PC-3 (cell line): ENCODE measurements around the gene GTSF1L. TPM values are rescaled to one million over a fixed set of nuclear protein-coding genes. Genes with fewer than 3 reads are reported as not detected.

Experiments used
- ATAC-seq: fragments of 200-7000 bp; cut with Tn5 transposase; 2 replicates; pipeline ENCODE4 v1.9.1; 2020; ENCODE audit warnings: mild to moderate bottlenecking, moderate library complexity
- BruUV-seq: library from RNA; stranded (reverse); fragments of 400-500 nt; replicated peaks from 2 replicates; lab custom pipeline; 2021; lab: Mats Ljungman, UMichigan
- CTCF ChIA-PET: fragments of 300-600 bp; sonication (Branson Sonifier 250); formaldehyde crosslinking; loops from one replicate; lab custom pipeline; 2022; ENCODE audit warnings: antibody characterized with exemption; lab: Charles Lee
- POLR2A ChIA-PET: fragments of 300-600 bp; sonication (Branson Sonifier 250); formaldehyde crosslinking; loops from one replicate; lab custom pipeline; 2022; ENCODE audit warnings: antibody characterized with exemption; ENCODE audit not compliant: unreplicated experiment; lab: Charles Lee
- DNase-seq: peaks from one replicate; pipeline ENCODE4 v3.0.0-alpha.2; 2015
- H2AFZ ChIP-seq: fragments of 300-600 bp; sonication (generic); 2 replicates; pipeline ENCODE4 v1.6.0; 2016; ENCODE audit warnings: antibody characterized with exemption, low read length
- H3F3A ChIP-seq: fragments of 300-600 bp; sonication (generic); one replicate; pipeline ENCODE4 v1.6.0; 2017; ENCODE audit warnings: antibody characterized with exemption, low read length, control low read depth, mild to moderate bottlenecking; ENCODE audit not compliant: unreplicated experiment
- H3K27ac ChIP-seq: fragments of 300-600 bp; sonication (generic); 2 replicates; pipeline ENCODE4 v1.5.1; 2016; ENCODE audit warnings: mild to moderate bottlenecking, low read length
- H3K27me3 ChIP-seq: fragments of 300-600 bp; sonication (generic); 2 replicates; pipeline ENCODE4 v1.6.1; 2016; ENCODE audit warnings: low read length, mixed read lengths
- H3K36me3 ChIP-seq: fragments of 300-600 bp; sonication (generic); 2 replicates; pipeline ENCODE4 v1.6.1; 2016; ENCODE audit warnings: low read depth, mixed run types, low read length, mixed read lengths
- H3K4me1 ChIP-seq: fragments of 300-600 bp; sonication (generic); 2 replicates; pipeline ENCODE4 v1.5.1; 2016; ENCODE audit warnings: low read length; ENCODE audit not compliant: insufficient read depth
- H3K4me2 ChIP-seq: fragments of 300-600 bp; sonication (generic); 2 replicates; pipeline ENCODE4 v1.6.0; 2016; ENCODE audit warnings: low read length
- H3K4me3 ChIP-seq: fragments of 300-600 bp; sonication (generic); 2 replicates; pipeline ENCODE4 v1.5.1; 2016; ENCODE audit warnings: mild to moderate bottlenecking, low read length, mixed read lengths
- H3K79me2 ChIP-seq: fragments of 300-600 bp; sonication (generic); 2 replicates; pipeline ENCODE4 v1.6.1; 2017; ENCODE audit warnings: low read length, mixed read lengths
- H3K9ac ChIP-seq: fragments of 300-600 bp; sonication (generic); 2 replicates; pipeline ENCODE4 v1.6.0; 2016; ENCODE audit warnings: mild to moderate bottlenecking, low read length
- H3K9me2 ChIP-seq: fragments of 300-600 bp; sonication (generic); replicated peaks from 2 replicates; pipeline ENCODE4 v1.6.1; 2016; ENCODE audit warnings: mixed run types, low read length, mixed read lengths
- H3K9me3 ChIP-seq: fragments of 300-600 bp; sonication (generic); 2 replicates; pipeline ENCODE4 v1.6.1; 2016; ENCODE audit warnings: low read length, mixed read lengths
- H4K20me1 ChIP-seq: fragments of 300-600 bp; sonication (generic); 2 replicates; pipeline ENCODE4 v1.6.1; 2016; ENCODE audit warnings: low read length, mixed read lengths
- EZH2 ChIP-seq: fragments of 300-600 bp; sonication (generic); IDR thresholded peaks from one replicate; pipeline ENCODE4 v1.6.1; 2017; ENCODE audit warnings: antibody characterized with exemption, mild to moderate bottlenecking, low read length; ENCODE audit not compliant: unreplicated experiment
- EZH2phosphoT487 ChIP-seq: fragments of 300-600 bp; sonication (generic); IDR thresholded peaks from 2 replicates; pipeline ENCODE4 v1.6.1; 2018; ENCODE audit warnings: mild to moderate bottlenecking, antibody characterized with exemption, low read length, borderline replicate concordance
- intact Hi-C: fragments of 100-400 bp; cut with micrococcal nuclease; formaldehyde crosslinking; loops from 2 replicates; pipeline ENCODE4 v1.9.0; 2023
- total RNA-seq: library from RNA; depleted of rRNA; stranded (reverse); fragments of >200 nt; gene quantifications from 2 replicates; pipeline ENCODE4 v1.2.3, GENCODE V29; 2014
- TF ChIP-seq, protein P1 (sequence below): fragments of 300-600 bp; sonication (generic); conservative IDR thresholded peaks from 2 replicates; pipeline ENCODE4 v1.5.1; 2017; ENCODE audit warnings: antibody characterized with exemption, low read depth, mild to moderate bottlenecking, low read length

The GTSF1L gene
- total RNA-seq, 1 experiment from 2014 or later: not detected

DNA sequence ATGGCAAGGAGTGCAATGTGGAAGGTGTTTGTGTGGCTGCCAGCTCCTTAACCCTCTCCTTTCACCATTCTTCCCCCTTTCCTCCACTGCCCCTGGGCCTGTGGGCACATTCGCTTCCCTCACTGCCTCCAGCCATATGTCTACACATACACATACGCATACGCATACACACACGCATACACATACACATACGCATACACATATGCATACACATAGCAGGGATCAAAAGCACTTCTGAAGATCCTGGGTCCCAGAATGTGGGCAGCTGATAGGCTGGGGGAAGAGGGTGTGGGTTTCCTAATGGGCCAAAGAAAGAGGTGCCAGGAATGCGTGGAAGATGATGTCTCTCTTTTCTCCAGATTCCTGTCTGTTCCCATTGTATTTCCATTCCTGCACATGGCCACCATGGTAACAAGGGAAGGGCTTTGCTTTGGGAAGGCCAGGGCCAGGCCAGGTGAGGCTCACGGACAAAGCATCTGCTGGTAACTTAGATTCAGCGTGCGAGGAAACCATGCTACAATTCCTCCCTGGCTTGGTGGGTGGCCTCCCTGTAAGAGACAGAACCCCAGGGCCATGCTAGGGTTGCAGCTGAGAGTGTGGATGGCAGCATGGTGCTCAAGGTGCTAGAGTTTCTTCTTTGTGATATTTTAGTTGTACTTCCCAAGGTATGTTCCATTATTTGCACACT, 44.8 kb upstream of the GTSF1L start:
- no peaks in the 10 kb centered on the region for H3K9me3 ChIP-seq
- H4K20me1 ChIP-seq: no peaks in the 10 kb centered on the region
- no peaks in the 10 kb centered on the region for H3K79me2 ChIP-seq
- H3F3A ChIP-seq: no peaks in the 10 kb centered on the region
- ChIA-PET CTCF (no interaction called here), POLR2A (no interaction called here)
- intact Hi-C loops: no loop called here
- no peaks in the 10 kb centered on the region for H3K36me3 ChIP-seq
- no peak overlapping the region for H2AFZ ChIP-seq
- no peak overlapping the region for H3K9ac ChIP-seq
- H3K9me2 ChIP-seq: no peaks in the 10 kb centered on the region
- peaks cover 10% of the 10 kb centered on the region for H3K4me1 ChIP-seq
- H3K4me2 ChIP-seq: no peak overlapping the region
- BruUV-seq: no TSS peak
- TF ChIP-seq EZH2 (no peak), EZH2phosphoT487 (no peak)
- TF ChIP-seq, protein P1, sequence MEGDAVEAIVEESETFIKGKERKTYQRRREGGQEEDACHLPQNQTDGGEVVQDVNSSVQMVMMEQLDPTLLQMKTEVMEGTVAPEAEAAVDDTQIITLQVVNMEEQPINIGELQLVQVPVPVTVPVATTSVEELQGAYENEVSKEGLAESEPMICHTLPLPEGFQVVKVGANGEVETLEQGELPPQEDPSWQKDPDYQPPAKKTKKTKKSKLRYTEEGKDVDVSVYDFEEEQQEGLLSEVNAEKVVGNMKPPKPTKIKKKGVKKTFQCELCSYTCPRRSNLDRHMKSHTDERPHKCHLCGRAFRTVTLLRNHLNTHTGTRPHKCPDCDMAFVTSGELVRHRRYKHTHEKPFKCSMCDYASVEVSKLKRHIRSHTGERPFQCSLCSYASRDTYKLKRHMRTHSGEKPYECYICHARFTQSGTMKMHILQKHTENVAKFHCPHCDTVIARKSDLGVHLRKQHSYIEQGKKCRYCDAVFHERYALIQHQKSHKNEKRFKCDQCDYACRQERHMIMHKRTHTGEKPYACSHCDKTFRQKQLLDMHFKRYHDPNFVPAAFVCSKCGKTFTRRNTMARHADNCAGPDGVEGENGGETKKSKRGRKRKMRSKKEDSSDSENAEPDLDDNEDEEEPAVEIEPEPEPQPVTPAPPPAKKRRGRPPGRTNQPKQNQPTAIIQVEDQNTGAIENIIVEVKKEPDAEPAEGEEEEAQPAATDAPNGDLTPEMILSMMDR: no peak
- no peak overlapping the region for H3K4me3 ChIP-seq
- DNase-seq (no peak), ATAC-seq (no peak)
- no peak overlapping the region for H3K27ac ChIP-seq
- H3K27me3 ChIP-seq: no peaks in the 10 kb centered on the region

DNA sequence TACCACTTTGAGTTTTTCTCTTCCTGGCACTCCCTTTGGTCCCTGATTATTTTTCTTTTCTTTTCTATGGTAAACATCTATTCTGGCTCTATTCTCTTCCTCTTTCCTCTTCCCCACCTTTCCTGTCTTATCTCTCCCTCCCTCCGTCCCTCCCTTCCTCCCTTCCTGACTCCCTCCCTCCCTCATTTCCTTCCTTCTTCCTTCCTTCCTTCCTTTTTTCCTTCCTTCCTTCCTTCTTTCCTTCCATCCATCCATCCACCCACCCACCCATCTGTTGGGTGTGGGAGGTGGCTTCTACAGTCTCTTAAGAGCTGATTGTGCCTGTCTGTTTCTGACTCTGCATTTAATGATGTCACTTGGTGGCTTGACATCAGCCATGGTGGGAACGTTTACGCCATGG, 43.5 kb upstream of the GTSF1L start:
- peaks cover 10% of the 10 kb centered on the region for H3K4me1 ChIP-seq
- H3K36me3 ChIP-seq: no peaks in the 10 kb centered on the region
- H2AFZ ChIP-seq: no peak overlapping the region
- no peaks in the 10 kb centered on the region for H3K9me3 ChIP-seq
- H3K4me2 ChIP-seq: no peak overlapping the region
- DNase-seq: no peak
- intact Hi-C loops: no loop called here
- H3F3A ChIP-seq: no peaks in the 10 kb centered on the region
- no peak overlapping the region for H3K9ac ChIP-seq
- no peaks in the 10 kb centered on the region for H3K9me2 ChIP-seq
- TF ChIP-seq EZH2phosphoT487: no peak
- no peak for TF ChIP-seq EZH2
- TF ChIP-seq, protein P1: no peak
- H3K4me3 ChIP-seq: no peak overlapping the region
- H3K27ac ChIP-seq: no peak overlapping the region
- no TSS peak for BruUV-seq
- ChIA-PET CTCF (no interaction called here), POLR2A (no interaction called here)
- H3K79me2 ChIP-seq: no peaks in the 10 kb centered on the region
- ATAC-seq: no peak
- H3K27me3 ChIP-seq: 0 out of 2 replicates have a peak, but pooled peaks cover 3% of the 10 kb centered on the region
- no peaks in the 10 kb centered on the region for H4K20me1 ChIP-seq
